HG03060 (cell line): ENCODE measurements around the gene RASGRF2.

ENCODE experiments used
- ATAC-seq: cut with Tn5 transposase; IDR thresholded peaks from one replicate; pipeline ENCODE4 v1.9.1; 2021; ENCODE audit warnings: low read depth, moderate number of reproducible peaks; ENCODE audit not compliant: unreplicated experiment

The RASGRF2 gene

GRCh38 chr5:81161012-81161601 lies 200.9 kb downstream of the RASGRF2 start:
- ATAC-seq, result no peak

GRCh38 chr5:81162501-81162900 lies 202.3 kb downstream of the RASGRF2 start:
- no peak for ATAC-seq

GRCh38 chr5:81163651-81164050 lies 203.5 kb downstream of the RASGRF2 start:
- no peak for ATAC-seq

GRCh38 chr5:81164476-81164875 lies 204.3 kb downstream of the RASGRF2 start:
- ATAC-seq, result no peak

- no peak for ATAC-seq
Measured at GRCh38 chr5:81164936-81165335, 204.8 kb downstream of the RASGRF2 start.

- no peak for ATAC-seq
Measured at GRCh38 chr5:81165493-81166119, 205.4 kb downstream of the RASGRF2 start.

GRCh38 chr5:81166430-81166829 lies 206.3 kb downstream of the RASGRF2 start:
- ATAC-seq, result no peak

GRCh38 chr5:81167078-81167477 lies 206.9 kb downstream of the RASGRF2 start:
- no peak for ATAC-seq

GRCh38 chr5:81167544-81167943 lies 207.4 kb downstream of the RASGRF2 start:
- no peak for ATAC-seq

GRCh38 chr5:81169924-81170323 lies 209.8 kb downstream of the RASGRF2 start:
- no peak for ATAC-seq

GRCh38 chr5:81171769-81172168 lies 211.6 kb downstream of the RASGRF2 start:
- no peak for ATAC-seq

- no peak for ATAC-seq
Measured at GRCh38 chr5:81172710-81173109, 212.5 kb downstream of the RASGRF2 start.

- ATAC-seq, result no peak
Measured at GRCh38 chr5:81177061-81177460, 216.9 kb downstream of the RASGRF2 start.

- no peak for ATAC-seq
Measured at GRCh38 chr5:81179959-81180358, 219.8 kb downstream of the RASGRF2 start.

GRCh38 chr5:81180780-81181460 lies 220.8 kb downstream of the RASGRF2 start:
- ATAC-seq, result no peak

- no peak for ATAC-seq
Measured at GRCh38 chr5:81181576-81182316, 221.6 kb downstream of the RASGRF2 start.

- ATAC-seq, result no peak
Measured at GRCh38 chr5:81182396-81183390, 222.5 kb downstream of the RASGRF2 start.

- ATAC-seq, result no peak
Measured at GRCh38 chr5:81183811-81184748, 223.9 kb downstream of the RASGRF2 start.

GRCh38 chr5:81184749-81185110 lies 224.6 kb downstream of the RASGRF2 start:
- no peak for ATAC-seq
